SK-N-SH (cell line): ENCODE results near the gene ZSCAN10. TPM values are rescaled to one million over a fixed set of nuclear protein-coding genes. Genes with fewer than 3 reads are reported as not detected.

Experiments
- CTCF ChIA-PET: fragments of 300-600, 350-600 bp; formaldehyde crosslinking; extraction: SDS; loops from one replicate; lab custom pipeline; 2021; lab: Yijun Ruan, JAX
- POLR2A ChIA-PET: fragments of 350-600 bp; sonication (Branson Sonifier 250); formaldehyde crosslinking; extraction: SDS; loops from one replicate; lab custom pipeline; 2020; ENCODE audit warnings: antibody characterized with exemption, inconsistent platforms; lab: Yijun Ruan, JAX
- DNase-seq: peaks from one replicate; pipeline ENCODE4 v3.0.0; 2012
- H2AFZ ChIP-seq: fragments of 200-600 bp; sonication (generic); 2 replicates; pipeline ENCODE4 v1.8.1; 2016; ENCODE audit warnings: antibody characterized with exemption, mild to moderate bottlenecking, low read depth
- H3F3A ChIP-seq: fragments of 200-600 bp; sonication (generic); replicated peaks from 2 replicates; pipeline ENCODE3; 2016; ENCODE audit warnings: antibody characterized with exemption, mild to moderate bottlenecking; ENCODE audit not compliant: insufficient read depth
- H3K27ac ChIP-seq, 2 experiments: fragments of 200-500 bp in 1 of 2; fragments of 200-600 bp in 1 of 2; sonication (Bioruptor generic) in 1 of 2; sonication (generic), shearing (Covaris generic) in 1 of 2; 2 replicates each; pipeline versions ENCODE4 v1.5.1 to v1.6.1; 2014 to 2016; ENCODE audit warnings: low read depth in 2 of 2, inconsistent platforms in 1 of 2, low read length in 1 of 2, mild to moderate bottlenecking in 1 of 2, mixed read lengths in 1 of 2
- H3K27me3 ChIP-seq: fragments of 200-600 bp; sonication (generic), shearing (Covaris generic); 2 replicates; pipeline ENCODE4 v1.6.1; 2016; ENCODE audit warnings: mixed run types; ENCODE audit not compliant: insufficient read depth
- H3K36me3 ChIP-seq, 2 experiments: fragments of 200-500 bp in 1 of 2; fragments of 200-600 bp in 1 of 2; sonication (Bioruptor generic) in 1 of 2; sonication (generic) in 1 of 2; replicated peaks in 1 of 2; 2 replicates each; pipeline versions ENCODE3 to v1.5.1; 2014 to 2016; ENCODE audit warnings: low read length in 1 of 2, mild to moderate bottlenecking in 1 of 2; ENCODE audit not compliant: insufficient read depth in 2 of 2, control insufficient read depth in 1 of 2
- H3K4me1 ChIP-seq, 2 experiments: fragments of 200-500 bp in 1 of 2; fragments of 200-600 bp in 1 of 2; sonication (Bioruptor generic) in 1 of 2; sonication (generic), shearing (Covaris generic) in 1 of 2; 2 replicates each; pipeline versions ENCODE4 v1.5.1 to v1.6.1; 2014 to 2016; ENCODE audit warnings: low read depth in 1 of 2, low read length in 1 of 2, mixed run types in 1 of 2; ENCODE audit not compliant: insufficient read depth in 2 of 2, control insufficient read depth in 1 of 2
- H3K4me2 ChIP-seq: fragments of 200-600 bp; sonication (generic), shearing (Covaris generic); 2 replicates; pipeline ENCODE4 v1.6.1; 2017; ENCODE audit warnings: mixed run types
- H3K4me3 ChIP-seq, 2 experiments: fragments of 200-500 bp in 1 of 2; fragments of 200-600 bp in 1 of 2; sonication (Bioruptor generic) in 1 of 2; sonication (generic), shearing (Covaris generic) in 1 of 2; 2 replicates each; pipeline versions ENCODE4 v1.5.1 to v1.8.1; 2014 to 2016; ENCODE audit warnings: low read depth in 2 of 2, inconsistent platforms in 1 of 2, low read length in 1 of 2, mild to moderate bottlenecking in 1 of 2, mixed read lengths in 1 of 2, moderate library complexity in 1 of 2
- H3K79me2 ChIP-seq: fragments of 200-600 bp; sonication (generic); 2 replicates; pipeline ENCODE4 v1.8.1; 2017; ENCODE audit warnings: mild to moderate bottlenecking; ENCODE audit not compliant: insufficient read depth
- H3K9ac ChIP-seq: fragments of 200-600 bp; sonication (generic); 2 replicates; pipeline ENCODE4 v1.6.1; 2017; ENCODE audit warnings: mixed run types
- H3K9me2 ChIP-seq: fragments of 200-600 bp; sonication (generic); 2 replicates; pipeline ENCODE4 v1.6.1; 2017; ENCODE audit warnings: mixed run types
- H3K9me3 ChIP-seq: fragments of 200-600 bp; sonication (generic); 2 replicates; pipeline ENCODE4 v1.6.1; 2017; ENCODE audit warnings: mixed run types, mild to moderate bottlenecking, moderate library complexity
- H4K20me1 ChIP-seq: fragments of 200-600 bp; sonication (generic); 2 replicates; pipeline ENCODE4 v1.6.1; 2017; ENCODE audit warnings: mild to moderate bottlenecking, mixed run types; ENCODE audit not compliant: insufficient read depth
- CTCF ChIP-seq: fragments of 200-600 bp; sonication (generic); IDR thresholded peaks from 2 replicates; pipeline ENCODE4 v1.6.1; 2017; ENCODE audit warnings: antibody characterized with exemption, mild to moderate bottlenecking, moderate library complexity
- EP300 ChIP-seq, 2 experiments: IDR thresholded peaks; 2 replicates each; pipeline versions ENCODE4 v1.4.0 to v1.6.1; 2012; ENCODE audit warnings: borderline replicate concordance in 1 of 2, low read depth in 1 of 2, low read length in 1 of 2
- FOXM1 ChIP-seq: IDR thresholded peaks from 2 replicates; pipeline ENCODE4 v1.4.0; 2012; ENCODE audit warnings: low read depth, mild to moderate bottlenecking
- GATA2 ChIP-seq: sonication (generic); formaldehyde crosslinking; IDR thresholded peaks from 2 replicates; pipeline ENCODE4 v1.5.0; 2020; ENCODE audit warnings: mild to moderate bottlenecking, missing genetic modification reagents
- NFIC ChIP-seq: IDR thresholded peaks from 2 replicates; pipeline ENCODE4 v1.4.0; 2012; ENCODE audit warnings: borderline replicate concordance
- TCF12 ChIP-seq: IDR thresholded peaks from 2 replicates; pipeline ENCODE4 v1.4.0; 2012
- USF2 ChIP-seq: fragments of 150-350 bp; IDR thresholded peaks from 2 replicates; pipeline ENCODE4 v1.6.1; 2017; ENCODE audit warnings: antibody characterized with exemption, low read length, low read depth, borderline replicate concordance
- ZBTB33 ChIP-seq: IDR thresholded peaks from 2 replicates; pipeline ENCODE4 v1.4.0; 2012; ENCODE audit warnings: low read depth, borderline replicate concordance
- WGBS: methylation state at CpG from one replicate; pipeline ENCODE4 v1.1.6; 2017; ENCODE audit warnings: low lambda C conversion rate; 5-methylcytosine and 5-hydroxymethylcytosine counted together
- polyA plus RNA-seq, 3 experiments: library from polyadenylated mRNA; depleted of rRNA; stranded (reverse); fragments of >200 nt; gene quantifications; 2 replicates each; pipeline ENCODE4 v1.2.3, GENCODE V29; 2012
- TF ChIP-seq, protein P1 (sequence below): fragments of 150-350 bp; IDR thresholded peaks from 2 replicates; pipeline ENCODE4 v1.6.1; 2016; ENCODE audit warnings: mild to moderate bottlenecking, low read depth, low read length

ZSCAN10 gene
- polyA plus RNA-seq, 1 of the 3 experiments (the other 2 are of a cell fraction) = 0.05 TPM

DNA sequence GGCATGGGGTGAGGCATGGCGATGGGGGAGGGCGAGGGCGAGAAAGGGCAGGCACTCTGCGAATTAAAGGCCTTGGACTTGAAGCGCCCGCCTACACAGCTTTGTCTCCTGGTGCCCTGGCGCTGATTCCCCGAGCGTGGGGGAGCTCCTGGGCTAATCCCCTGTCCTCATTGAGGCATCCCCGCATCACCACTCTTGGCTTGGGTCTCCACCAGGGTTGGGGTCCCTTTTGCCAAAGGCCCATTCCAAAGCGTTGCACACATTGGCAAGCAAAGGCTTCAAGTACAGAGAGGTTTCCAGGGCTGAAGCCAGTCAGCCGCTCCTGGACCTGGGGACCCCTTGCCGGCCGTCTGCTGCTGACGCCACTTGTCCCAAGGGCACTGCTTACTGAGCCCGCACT, 21.3 kb upstream of the ZSCAN10 start:
- WGBS = 91% methylated on average over 11 of the region's 16 CpGs
- peaks cover 12% of the 10 kb centered on the region for H3F3A ChIP-seq

More for the DNA sequence above, 21.3 kb upstream of the ZSCAN10 start:
- TF ChIP-seq ZBTB33 = no peak
- TF ChIP-seq, protein P1, sequence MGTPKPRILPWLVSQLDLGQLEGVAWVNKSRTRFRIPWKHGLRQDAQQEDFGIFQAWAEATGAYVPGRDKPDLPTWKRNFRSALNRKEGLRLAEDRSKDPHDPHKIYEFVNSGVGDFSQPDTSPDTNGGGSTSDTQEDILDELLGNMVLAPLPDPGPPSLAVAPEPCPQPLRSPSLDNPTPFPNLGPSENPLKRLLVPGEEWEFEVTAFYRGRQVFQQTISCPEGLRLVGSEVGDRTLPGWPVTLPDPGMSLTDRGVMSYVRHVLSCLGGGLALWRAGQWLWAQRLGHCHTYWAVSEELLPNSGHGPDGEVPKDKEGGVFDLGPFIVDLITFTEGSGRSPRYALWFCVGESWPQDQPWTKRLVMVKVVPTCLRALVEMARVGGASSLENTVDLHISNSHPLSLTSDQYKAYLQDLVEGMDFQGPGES = no peak
- no peak for TF ChIP-seq EP300 (IDR thresholded peaks at IDR 0.05; ENCODE audit: borderline replicate concordance in 1 of 2, low read depth in 1 of 2, low read length in 1 of 2)
- TF ChIP-seq USF2 = no peak
- no peak for TF ChIP-seq GATA2 (CRISPR knock-in tag)
- no peak for TF ChIP-seq CTCF
- no peak for TF ChIP-seq NFIC
- TF ChIP-seq TCF12 = no peak
- TF ChIP-seq FOXM1 = no peak
- H3K79me2 ChIP-seq = no peaks in the 10 kb centered on the region
- no peaks in the 10 kb centered on the region for H4K20me1 ChIP-seq
- H2AFZ ChIP-seq = no peak overlapping the region
- peaks cover 4% of the 10 kb centered on the region in 2 experiments; a peak in 1 of 4 replicates for H3K4me1 ChIP-seq
- H3K9me3 ChIP-seq = no peaks in the 10 kb centered on the region
- no peak overlapping the region for H3K9ac ChIP-seq
- CTCF ChIA-PET = interaction anchor here (1.1 to 10.8 kb wide), 3 partner anchors 8 to 61 kb away, joined by 3 to 64 read pairs (median 37); no protein-coding TSS in a partner anchor
- H3K9me2 ChIP-seq = no peaks in the 10 kb centered on the region
- no peaks in the 10 kb centered on the region for H3K27me3 ChIP-seq
- POLR2A ChIA-PET = interaction anchor here (1.5 kb wide), 1 partner anchor 14 kb away, joined by 3 read pairs; no protein-coding TSS in a partner anchor
- no peak overlapping the region for H3K4me3 ChIP-seq
- no peak overlapping the region for H3K4me2 ChIP-seq
- peaks cover 0 to 29% of the 10 kb centered on the region in 2 experiments for H3K36me3 ChIP-seq
- DNase-seq = no peak
- H3K27ac ChIP-seq = no peak overlapping the region
